NCI-H2227 (cell line): ENCODE results near the gene POC1A.

Experiments used
- DNase-seq: peaks from one replicate; lab custom pipeline; 2025; ENCODE audit not compliant: unreplicated experiment; lab: John Stamatoyannopoulos, UW

POC1A gene

DNA sequence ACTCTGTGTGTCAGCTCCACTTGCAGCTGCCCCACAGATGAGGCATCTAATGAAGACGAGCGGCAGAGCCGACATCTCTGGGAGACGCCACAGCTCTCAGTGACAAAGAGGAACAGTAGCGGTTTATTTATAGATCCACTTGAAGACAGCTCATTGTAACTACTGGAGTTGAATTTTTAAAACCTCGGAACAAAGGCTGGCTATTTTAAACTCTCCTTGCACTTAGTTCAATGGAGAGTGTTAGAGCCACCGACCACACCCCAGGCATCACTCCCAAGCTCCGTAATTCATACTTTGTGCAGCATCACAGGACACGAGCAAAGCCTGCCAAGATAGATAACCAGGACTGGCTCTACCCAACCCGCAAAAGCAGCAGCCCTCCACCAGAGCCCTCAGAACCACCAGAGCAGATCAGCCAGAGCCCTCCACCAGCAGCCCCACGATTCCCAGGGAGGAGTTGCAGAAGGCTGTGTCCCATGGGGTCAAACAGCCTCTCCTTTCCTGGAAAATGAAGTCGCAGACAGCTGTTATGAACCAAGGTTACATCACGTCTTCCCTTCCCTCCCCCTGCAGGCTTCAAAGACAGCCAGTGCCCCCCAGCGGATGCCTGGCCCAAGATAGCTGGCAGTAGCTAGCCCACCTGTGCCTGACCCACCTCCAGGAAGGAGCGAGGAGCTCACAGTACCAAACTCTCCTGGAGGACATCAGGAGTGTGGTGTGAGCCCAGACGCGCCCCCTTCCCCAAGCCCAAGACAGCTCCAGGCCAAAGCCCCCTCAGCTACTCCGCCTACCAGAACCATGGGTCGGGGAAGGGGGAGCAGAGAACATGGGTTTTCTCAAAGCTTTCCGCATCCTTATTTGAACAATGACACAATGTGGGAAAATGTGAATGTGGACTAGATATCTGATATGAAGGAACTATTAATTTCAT, 45.7 kb downstream of the POC1A start:
- peak; percentile 58 for DNase-seq

DNA sequence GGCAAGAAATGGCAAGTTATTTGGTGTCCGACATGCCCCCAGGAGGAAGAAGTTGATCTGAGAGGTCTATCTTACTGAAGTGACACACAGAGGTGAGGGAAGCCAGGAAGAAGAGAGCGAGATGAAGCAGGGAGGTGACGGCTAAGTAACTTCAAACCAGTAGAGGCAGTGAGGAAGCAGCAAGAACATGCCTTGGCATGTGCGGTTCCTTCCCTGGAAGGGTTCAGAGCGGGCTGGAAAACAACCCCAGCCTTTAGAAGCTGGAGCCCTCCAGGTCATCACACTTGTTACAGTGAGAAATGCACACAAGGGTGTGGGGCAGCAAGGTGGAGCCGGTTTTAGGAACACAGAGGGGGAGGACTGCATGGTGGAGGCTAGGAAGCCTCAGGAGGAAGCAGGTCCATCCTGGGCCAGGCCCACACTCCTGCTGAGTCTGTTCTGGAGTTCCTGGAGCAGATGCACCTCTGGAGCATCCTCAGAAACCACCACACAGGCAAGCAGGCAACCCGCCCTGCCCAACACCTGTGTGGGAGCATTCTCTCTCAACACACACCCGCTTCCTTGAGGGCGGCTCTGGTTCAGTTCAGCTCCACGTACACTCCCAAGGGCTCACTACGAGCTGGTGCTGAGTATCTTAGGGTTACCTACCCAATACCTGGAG, 47.1 kb downstream of the POC1A start:
- DNase-seq = no peak

- DNase-seq = no peak
Observed at GRCh38 chr3:52104684-52105640, 49.3 kb downstream of the POC1A start.

DNA sequence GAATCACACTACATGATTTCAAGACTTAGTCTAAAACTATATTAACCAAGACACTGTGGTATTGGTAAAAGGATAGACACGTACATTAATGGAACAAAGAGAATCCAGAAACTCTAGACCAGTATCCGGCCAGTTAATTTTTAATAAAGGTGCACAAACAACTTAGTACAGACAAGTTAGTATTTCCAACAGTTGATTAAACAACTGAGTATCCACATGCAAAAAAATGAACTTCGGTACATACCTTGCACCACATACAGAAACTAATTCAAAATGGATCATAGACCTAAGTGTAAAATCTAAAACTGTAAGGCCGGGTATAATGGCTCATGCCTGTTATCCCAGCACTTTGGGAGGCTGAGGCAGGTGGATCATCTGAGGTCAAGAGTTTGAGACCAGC, 51.3 kb downstream of the POC1A start:
- DNase-seq = no peak

DNA sequence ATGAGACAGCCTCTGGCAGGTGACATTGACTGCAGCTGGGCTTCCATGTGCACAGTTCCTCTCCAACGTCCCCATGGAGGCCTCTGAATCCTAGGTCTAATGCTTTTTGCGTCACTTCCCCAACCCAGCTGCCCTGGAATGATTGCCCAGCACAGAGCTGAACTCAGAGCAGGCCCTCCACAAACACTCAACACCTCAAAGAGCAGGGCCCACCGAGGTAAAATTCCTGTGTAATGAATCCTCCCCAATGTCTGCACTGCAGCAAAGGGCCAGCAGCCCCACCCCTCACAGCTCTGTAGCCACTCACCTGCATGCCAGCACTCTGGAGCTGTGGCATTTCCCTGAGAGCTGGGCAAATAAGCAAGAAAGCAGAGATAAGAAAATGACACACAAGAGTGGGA, 55.2 kb downstream of the POC1A start:
- DNase-seq = no peak

DNA sequence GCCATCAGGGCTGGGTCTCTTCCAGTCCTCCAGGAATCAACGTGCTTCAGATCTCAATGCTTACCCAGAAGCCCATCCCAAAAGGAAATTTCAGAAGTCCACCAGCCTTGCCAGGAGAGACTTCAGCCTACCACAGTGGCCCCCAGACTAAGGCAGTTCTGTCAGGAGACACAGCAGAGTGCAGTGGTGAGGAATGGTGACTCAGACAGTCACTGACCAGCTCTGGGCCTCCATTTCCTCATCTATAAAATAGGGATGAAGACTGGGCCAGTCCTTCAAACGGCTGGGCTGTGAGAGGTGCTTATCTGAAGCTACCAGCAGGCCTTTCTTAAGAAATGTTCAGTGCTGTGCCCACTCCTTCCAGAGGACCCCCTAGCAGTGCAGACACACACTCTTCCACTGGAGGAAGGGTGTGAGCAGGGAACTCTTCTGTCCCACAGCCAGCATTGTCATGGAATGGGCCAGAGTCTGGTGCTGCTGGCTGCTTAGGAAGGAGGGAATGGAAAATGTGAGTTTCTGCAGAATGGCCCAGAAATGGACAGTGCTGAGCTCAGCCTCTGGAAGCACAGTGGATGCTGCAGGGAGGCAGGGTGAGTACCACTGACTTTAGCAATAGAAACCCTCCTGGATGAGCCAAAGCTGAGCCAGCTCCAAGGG, 56.2 kb downstream of the POC1A start:
- no peak for DNase-seq

DNA sequence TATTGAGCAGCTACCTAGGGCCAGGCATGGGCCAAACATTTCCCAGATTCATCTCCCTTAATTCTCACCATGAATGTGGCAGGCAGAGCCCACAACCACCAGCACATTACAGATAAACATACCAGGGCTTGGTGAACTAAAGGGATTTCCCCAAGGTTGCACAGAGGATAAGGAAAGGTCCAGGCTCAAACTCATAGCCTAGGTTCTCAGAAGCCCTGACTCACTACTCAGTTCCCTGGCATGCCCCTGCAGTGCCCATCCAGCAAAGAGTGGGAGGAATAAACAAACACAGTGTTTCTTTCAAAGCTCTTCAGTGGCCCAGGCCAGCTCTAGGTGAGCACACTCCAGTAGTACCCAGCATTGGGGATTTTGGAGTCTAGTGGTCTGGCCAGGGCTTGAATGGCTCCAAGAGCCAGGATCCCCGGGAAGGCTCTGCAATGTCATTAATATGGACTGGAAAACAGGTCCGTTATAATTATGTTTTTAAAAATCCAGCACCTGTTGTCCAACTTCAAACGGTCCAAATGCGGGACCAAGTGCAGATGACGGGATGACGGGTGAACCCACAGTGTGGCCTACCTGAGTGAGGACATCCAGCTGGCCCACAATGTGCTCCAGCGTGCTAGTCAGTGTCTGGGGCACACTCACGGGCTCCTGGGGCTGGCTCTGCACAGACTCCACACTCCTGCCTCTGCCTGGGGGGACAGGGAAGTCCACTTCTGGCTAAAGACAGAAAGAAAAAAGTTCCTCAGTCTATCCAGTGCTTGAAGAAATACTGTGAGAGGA, 58.0 kb downstream of the POC1A start:
- DNase-seq = no peak

GRCh38 chr3:52094571-52095485, 59.4 kb downstream of the POC1A start:
- DNase-seq = no peak

- DNase-seq = no peak
Observed at GRCh38 chr3:52093756-52094545, 60.3 kb downstream of the POC1A start.

DNA sequence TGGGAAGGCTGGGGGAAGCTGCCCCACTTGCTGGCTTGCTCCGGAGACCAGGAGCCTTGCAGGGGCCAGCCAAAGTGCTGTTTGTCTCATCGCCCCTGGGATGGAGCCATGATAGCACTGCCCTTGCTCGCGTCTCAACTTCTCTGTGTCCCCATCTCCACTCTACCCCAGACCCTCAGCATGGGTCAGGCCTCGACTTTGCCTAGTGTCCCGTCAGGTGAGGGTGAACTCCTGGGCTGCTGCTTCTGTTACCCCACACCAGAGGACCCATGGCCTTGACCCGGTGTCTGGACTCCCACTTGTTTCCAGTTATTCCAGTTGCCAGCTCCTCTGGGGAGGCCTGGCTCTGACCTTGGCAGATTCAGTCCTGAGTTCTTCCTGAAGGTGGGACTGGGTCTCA, 61.3 kb downstream of the POC1A start:
- no peak for DNase-seq

- DNase-seq = no peak
Observed at GRCh38 chr3:52092271-52092660, 62.0 kb downstream of the POC1A start.

DNA sequence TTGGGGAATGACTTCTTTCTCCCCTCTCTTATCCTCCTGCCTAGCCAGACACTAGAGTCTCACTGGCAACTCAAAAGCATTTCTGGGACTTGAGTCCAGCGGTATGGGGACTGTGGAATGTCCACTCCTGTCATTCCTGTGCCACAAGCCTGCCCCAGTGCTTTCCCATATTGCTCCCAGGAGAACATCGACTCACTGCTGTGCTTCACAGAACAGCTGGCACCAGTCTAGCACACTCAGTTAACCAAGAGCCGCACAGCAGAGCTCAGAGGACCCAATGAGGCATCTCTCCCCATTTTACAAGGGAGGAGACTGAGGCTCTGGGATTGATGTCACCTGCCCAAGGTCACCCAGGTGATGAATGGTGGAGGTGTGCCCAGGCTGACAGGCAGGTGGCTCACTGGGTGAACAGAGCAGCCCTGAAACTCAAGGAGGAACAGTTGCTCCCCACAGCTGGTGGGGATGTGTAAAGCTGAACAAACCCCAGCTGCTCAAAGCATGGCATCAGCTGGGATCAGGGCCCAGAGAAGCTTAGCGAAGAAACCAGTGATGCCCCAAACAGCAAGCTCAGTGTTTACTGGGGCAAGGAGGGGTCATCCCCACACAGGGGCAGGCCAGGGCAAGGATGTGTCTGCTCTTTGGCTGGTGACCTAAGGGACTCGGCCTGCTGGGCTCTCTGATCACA, 62.5 kb downstream of the POC1A start:
- DNase-seq = no peak

DNA sequence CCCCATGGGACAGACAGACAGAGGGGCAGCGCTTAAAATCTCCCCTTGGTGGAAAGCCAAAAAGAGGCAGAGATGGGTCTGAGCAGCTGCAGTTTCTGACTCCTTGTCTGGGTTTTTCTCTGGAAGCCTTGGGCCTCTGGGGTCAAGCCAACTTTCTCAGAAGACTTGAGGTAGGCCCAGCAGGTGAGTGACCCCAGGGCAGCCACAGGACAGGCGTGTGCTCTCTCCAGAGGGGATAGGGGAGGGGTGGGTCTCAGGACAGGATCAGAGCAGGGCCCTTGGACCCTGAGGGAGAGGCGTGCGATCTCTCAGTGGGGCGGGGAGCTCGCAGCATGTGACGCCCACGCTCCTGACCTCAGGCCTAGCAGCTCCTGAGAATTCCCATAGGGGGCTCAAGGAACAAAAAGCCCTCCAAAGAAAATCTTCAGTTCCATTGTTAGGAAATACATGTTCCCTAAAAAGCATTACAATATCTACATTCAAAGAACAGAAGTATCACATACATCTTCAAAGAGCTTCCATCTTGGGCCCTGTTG, 63.2 kb downstream of the POC1A start:
- no peak for DNase-seq

DNA sequence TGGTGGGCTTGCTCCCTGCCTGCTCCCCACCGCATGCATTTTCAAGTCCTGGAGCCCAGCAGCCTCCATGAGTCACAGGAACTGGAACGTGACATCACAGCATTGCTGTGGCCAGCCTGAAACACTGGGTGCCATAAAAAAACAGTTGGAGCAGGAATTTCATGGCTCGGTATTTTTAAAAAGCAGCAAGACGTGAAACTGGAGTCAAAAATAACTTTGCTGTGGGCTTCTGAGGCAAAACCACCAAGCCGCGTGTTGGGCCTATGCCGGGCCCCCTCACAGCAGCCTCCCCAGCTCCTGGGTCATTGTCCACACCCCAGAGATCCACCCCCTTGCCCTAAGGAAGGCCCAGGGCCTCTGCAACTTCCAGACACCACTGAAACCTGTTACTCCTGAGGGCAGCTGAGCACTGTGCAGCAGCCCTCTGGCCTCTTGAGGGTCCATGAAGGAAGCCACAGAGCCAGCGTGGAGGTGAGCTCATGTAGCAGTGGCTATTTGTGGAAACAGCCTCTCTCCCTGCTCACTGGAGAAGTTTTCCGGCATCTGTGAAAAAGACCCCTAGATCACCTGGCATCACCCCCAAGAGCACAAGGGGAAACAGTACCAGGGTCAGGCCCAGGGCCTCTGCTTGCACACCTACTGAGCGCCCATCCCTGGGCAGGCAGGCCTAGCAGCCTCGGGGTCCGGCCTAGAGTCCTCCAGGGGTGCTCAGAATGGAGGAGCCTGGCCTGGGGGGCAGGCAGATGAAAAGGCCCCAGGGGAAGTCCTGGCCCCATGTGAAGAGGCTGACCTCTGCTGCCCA, 63.9 kb downstream of the POC1A start:
- no peak for DNase-seq

- DNase-seq = no peak
Observed at GRCh38 chr3:52089691-52090090, 64.5 kb downstream of the POC1A start.
